Activated B cell treated with CpG ODN at 0.5 μM for 24 hours (primary cell): ENCODE results near the gene LPIN2. TPM values are rescaled to one million over a fixed set of nuclear protein-coding genes. Genes with fewer than 3 reads are reported as not detected.

Experiments used
- ATAC-seq: fragments of 200-7000 bp; cut with Tn5 transposase; one replicate; pipeline ENCODE4 v1.10.0; 2021; ENCODE audit warnings: low read depth, mild to moderate bottlenecking, moderate library complexity
- CTCF ChIA-PET: fragments of 350-600 bp; sonication (Branson Sonifier 250); formaldehyde crosslinking; loops from one replicate; lab custom pipeline; 2021; ENCODE audit warnings: antibody characterized with exemption; lab: Charles Lee
- POLR2A ChIA-PET: fragments of 350-600 bp; sonication (Branson Sonifier 250); formaldehyde crosslinking; loops from one replicate; lab custom pipeline; 2021; ENCODE audit warnings: antibody characterized with exemption; lab: Charles Lee
- DNase-seq: peaks from one replicate; pipeline ENCODE4 v3.0.0; 2022
- H3K27ac Mint-ChIP-seq: one replicate; pipeline ENCODE4 v1.8.0; 2020; ENCODE audit warnings: mixed read lengths
- H3K27me3 Mint-ChIP-seq: one replicate; pipeline ENCODE4 v1.8.0; 2021; ENCODE audit warnings: mixed read lengths
- H3K36me3 Mint-ChIP-seq: one replicate; pipeline ENCODE4 v1.8.0; 2021; ENCODE audit warnings: low read depth, mixed read lengths
- H3K4me1 Mint-ChIP-seq: one replicate; pipeline ENCODE4 v1.8.0; 2021; ENCODE audit warnings: mixed read lengths
- H3K4me3 Mint-ChIP-seq: one replicate; pipeline ENCODE4 v1.8.0; 2020; ENCODE audit warnings: mild to moderate bottlenecking, mixed read lengths
- H3K9me3 Mint-ChIP-seq: one replicate; pipeline ENCODE4 v1.8.0; 2020; ENCODE audit warnings: mixed read lengths
- intact Hi-C: fragments of 100-400 bp; cut with micrococcal nuclease; formaldehyde crosslinking; loops from one replicate; pipeline ENCODE4 v1.15.1; 2024
- total RNA-seq: library from RNA; stranded (reverse); gene quantifications from 2 replicates; pipeline ENCODE4 v1.2.3, GENCODE V29; 2022
- TF ChIP-seq, protein P1 (sequence below): fragments of 200-600 bp; IDR thresholded peaks from one replicate; pipeline ENCODE4 v1.8.0; 2022; ENCODE audit warnings: antibody characterized with exemption, mild to moderate bottlenecking

Gene LPIN2
- total RNA-seq, 1 donor from 2014 or later = 24.4 TPM

DNA sequence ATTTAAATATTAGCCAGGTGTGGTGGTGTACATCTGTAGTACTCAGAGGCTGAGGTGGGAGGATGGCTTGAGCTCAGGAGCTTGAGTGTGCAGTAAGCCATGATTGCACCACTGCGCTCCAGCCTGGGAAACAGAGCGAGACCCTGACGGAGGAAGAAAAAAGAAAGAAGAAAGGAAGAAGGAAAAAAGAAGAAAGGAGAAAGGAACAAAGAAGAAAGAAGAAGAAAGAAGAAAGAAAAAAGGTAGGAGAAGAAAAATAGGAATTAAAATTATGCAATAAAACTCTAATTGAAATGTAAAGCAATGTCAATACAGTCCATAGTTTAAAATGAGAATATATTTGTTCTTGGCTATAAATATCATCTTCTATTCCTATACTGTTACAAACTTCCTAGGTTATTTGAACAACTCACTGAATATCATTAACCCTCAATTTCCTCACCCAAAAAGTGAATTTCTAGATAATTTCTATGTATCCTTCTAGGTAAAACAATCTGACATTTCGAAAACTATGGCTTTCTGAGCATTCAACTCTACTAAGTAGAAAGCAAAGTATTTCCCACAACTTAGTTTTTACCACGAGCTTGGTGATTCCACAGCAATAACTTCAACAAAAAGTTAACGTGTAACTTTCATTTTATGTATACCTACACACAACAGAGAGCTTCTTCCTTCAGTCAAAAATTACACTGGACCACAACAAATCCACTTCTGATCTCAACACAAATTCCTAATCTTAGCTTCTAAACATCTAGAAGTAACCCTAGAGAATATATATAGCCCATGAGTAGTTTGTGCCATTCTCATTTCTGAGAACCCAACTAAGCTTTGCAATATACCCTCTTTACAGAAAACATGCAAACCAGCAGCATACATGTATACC is 19.7 kb downstream of the LPIN2 start:
- Mint-ChIP-seq H3K27me3 (no peaks in the 10 kb centered on the region), H3K4me3 (no peak overlapping the region), H3K36me3 (no peaks in the 10 kb centered on the region), H3K4me1 (peaks cover 30% of the 10 kb centered on the region), H3K9me3 (no peaks in the 10 kb centered on the region), H3K27ac (no peak overlapping the region)
- CTCF ChIA-PET = interaction anchor here (0.8 to 3.9 kb wide), 13 partner anchors 13 to 672 kb away, joined by 3 to 119 read pairs (median 5); partner anchors contain the start of gene MYL12A
- ATAC-seq (no peak), DNase-seq (no peak)
- TF ChIP-seq, protein P1, sequence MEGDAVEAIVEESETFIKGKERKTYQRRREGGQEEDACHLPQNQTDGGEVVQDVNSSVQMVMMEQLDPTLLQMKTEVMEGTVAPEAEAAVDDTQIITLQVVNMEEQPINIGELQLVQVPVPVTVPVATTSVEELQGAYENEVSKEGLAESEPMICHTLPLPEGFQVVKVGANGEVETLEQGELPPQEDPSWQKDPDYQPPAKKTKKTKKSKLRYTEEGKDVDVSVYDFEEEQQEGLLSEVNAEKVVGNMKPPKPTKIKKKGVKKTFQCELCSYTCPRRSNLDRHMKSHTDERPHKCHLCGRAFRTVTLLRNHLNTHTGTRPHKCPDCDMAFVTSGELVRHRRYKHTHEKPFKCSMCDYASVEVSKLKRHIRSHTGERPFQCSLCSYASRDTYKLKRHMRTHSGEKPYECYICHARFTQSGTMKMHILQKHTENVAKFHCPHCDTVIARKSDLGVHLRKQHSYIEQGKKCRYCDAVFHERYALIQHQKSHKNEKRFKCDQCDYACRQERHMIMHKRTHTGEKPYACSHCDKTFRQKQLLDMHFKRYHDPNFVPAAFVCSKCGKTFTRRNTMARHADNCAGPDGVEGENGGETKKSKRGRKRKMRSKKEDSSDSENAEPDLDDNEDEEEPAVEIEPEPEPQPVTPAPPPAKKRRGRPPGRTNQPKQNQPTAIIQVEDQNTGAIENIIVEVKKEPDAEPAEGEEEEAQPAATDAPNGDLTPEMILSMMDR = no peak
- intact Hi-C loops = no loop called here
- POLR2A ChIA-PET = interaction anchor here (0.6 to 2.5 kb wide), 4 partner anchors 33 to 254 kb away, joined by 4 to 43 read pairs (median 4); partner anchors contain the start of gene MYL12A

DNA sequence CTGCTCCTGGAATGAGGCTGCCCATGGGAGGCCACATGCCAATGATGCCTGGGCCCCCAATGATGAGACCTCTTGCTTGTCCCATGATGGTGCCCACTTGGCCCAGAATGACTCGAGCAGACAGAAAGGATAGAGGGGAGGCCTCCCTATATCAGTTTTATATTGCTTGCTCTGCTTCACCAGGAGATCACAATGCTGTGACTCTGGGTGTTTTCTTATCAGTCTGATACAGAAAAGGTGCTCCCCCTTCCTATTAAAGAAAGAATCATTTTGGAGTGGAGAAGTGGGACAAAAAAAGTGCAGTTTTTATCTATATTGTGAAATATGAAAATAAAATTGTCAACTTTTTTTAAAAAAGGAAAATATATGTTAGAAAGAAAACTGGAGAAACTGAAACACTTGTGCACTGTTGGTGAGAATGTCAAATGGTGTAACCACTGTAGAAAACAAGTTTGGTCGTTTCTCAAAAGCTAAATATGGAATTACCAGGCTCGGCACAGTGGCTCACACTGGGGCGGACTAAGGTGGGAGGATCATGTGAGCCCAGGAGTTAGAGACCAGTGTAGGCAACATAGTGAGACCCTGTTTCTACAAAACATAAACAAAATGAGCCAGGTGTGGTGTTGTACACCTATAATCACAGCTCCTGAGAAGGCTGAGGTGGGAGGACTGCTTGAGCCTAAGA is 21.8 kb downstream of the LPIN2 start:
- no peaks in the 10 kb centered on the region for H3K36me3 Mint-ChIP-seq
- TF ChIP-seq, protein P1 = no peak
- ChIA-PET CTCF (no interaction called here), POLR2A (no interaction called here)
- no peak overlapping the region for H3K27ac Mint-ChIP-seq
- intact Hi-C loops = no loop called here
- ATAC-seq (no peak), DNase-seq (no peak)
- peaks cover 19% of the 10 kb centered on the region for H3K4me1 Mint-ChIP-seq
- H3K27me3 Mint-ChIP-seq = no peaks in the 10 kb centered on the region
- H3K4me3 Mint-ChIP-seq = no peak overlapping the region
- H3K9me3 Mint-ChIP-seq = no peaks in the 10 kb centered on the region

- no peaks in the 10 kb centered on the region for H3K27me3 Mint-ChIP-seq
- H3K27ac Mint-ChIP-seq = no peak overlapping the region
- H3K36me3 Mint-ChIP-seq = no peaks in the 10 kb centered on the region
- no peak for DNase-seq
- CTCF ChIA-PET = interaction anchor here (0.9 to 7.5 kb wide), 8 partner anchors 19 to 258 kb away, joined by 3 to 162 read pairs (median 18); no protein-coding TSS in a partner anchor
- POLR2A ChIA-PET = interaction anchor here (0.6 to 1.6 kb wide), 3 partner anchors 17 to 258 kb away, joined by 3 to 8 read pairs (median 3); no protein-coding TSS in a partner anchor
- H3K4me1 Mint-ChIP-seq = peaks cover 33% of the 10 kb centered on the region
- no peaks in the 10 kb centered on the region for H3K9me3 Mint-ChIP-seq
- no peak overlapping the region for H3K4me3 Mint-ChIP-seq
- ATAC-seq = no peak
- TF ChIP-seq, protein P1 = no peak
- intact Hi-C loops = loop anchor here (5.0 kb wide), 1 partner anchor 221 kb away; no protein-coding TSS in a partner anchor
Measured at GRCh38 chr18:2987876-2988790, 24.8 kb downstream of the LPIN2 start.

- TF ChIP-seq, protein P1 = no peak
Measured at GRCh38 chr18:2986150-2986865, 26.6 kb downstream of the LPIN2 start.

More at GRCh38 chr18:2986150-2986865, 26.6 kb downstream of the LPIN2 start:
- H3K27ac Mint-ChIP-seq = no peak overlapping the region
- H3K4me1 Mint-ChIP-seq = peaks cover 50% of the 10 kb centered on the region
- DNase-seq (no peak), ATAC-seq (no peak)
- H3K27me3 Mint-ChIP-seq = no peaks in the 10 kb centered on the region
- POLR2A ChIA-PET = interaction anchor here (0.6 to 4.3 kb wide), 9 partner anchors 15 to 261 kb away, joined by 3 to 41 read pairs (median 7); partner anchors contain the start of gene MYL12A
- intact Hi-C loops = loop anchor here (5.0 kb wide), 1 partner anchor 219 kb away; no protein-coding TSS in a partner anchor
- no peaks in the 10 kb centered on the region for H3K36me3 Mint-ChIP-seq
- no peaks in the 10 kb centered on the region for H3K9me3 Mint-ChIP-seq
- H3K4me3 Mint-ChIP-seq = no peak overlapping the region
- CTCF ChIA-PET = interaction anchor here (0.8 to 7.5 kb wide), 19 partner anchors 8 to 679 kb away, joined by 3 to 162 read pairs (median 10); no protein-coding TSS in a partner anchor
